ENCODE results near the gene TMEM132D. TPM values are rescaled to one million over a fixed set of nuclear protein-coding genes. Genes with fewer than 3 reads are reported as not detected.

The TMEM132D gene
- total and polyA plus RNA-seq, 2 of the 8 experiments (the other 6 are each of a cell fraction or from before 2014, with no cell fraction given): 3.5 to 10.1 TPM

DNA sequence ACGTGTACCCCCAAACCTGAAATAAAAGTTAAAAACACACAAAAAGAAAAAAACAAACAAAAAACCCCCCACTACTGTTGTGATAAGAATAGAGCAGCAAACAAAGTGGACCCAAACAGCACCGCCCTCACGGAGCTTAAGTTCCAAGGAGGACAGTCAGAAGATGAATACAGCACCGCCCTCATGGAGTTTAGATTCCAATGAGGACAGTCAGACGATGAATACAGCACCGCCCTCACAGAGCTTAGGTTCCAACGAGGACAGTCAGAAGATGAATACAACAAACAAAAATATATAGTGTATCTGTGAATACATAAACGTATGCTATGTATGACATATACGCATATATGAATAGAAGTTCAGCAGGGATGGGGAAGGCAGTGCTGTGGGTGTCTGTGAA lies 696.7 kb downstream of the TMEM132D start:
- Histone ChIP-seq H3K27me3 (replicated peaks in 1 of 4; ENCODE audit: control insufficient read depth in 3 of 4, extremely low read depth in 1 of 4, insufficient read depth in 3 of 4, low read length in 3 of 4) (no peaks in the 10 kb centered on the region), H3K9ac (replicated peaks in 1 of 4; ENCODE audit: extremely low read depth in 1 of 4, low read depth in 3 of 4, low read length in 3 of 4) (no peak overlapping the region), H2BK12ac (ENCODE audit: low read depth, low read length) (no peak overlapping the region), H3K79me2 (ENCODE audit: control insufficient read depth in 1 of 2, insufficient read depth in 2 of 2, low read length in 2 of 2) (no peaks in the 10 kb centered on the region), H2BK20ac (ENCODE audit: low read length) (no peak overlapping the region), H3K23me2 (ENCODE audit: low read depth, low read length) (no peaks in the 10 kb centered on the region; the same call in 1 of the 2 replicates), H3K4ac (replicated peaks; ENCODE audit: insufficient read length, low read depth, low read length) (no peak overlapping the region), H3K27ac (ENCODE audit: low read depth, low read length) (no peak overlapping the region), H2BK5ac (ENCODE audit: low read depth, low read length) (no peak overlapping the region), H3K4me1 (replicated peaks in 1 of 4; ENCODE audit: control insufficient read depth in 3 of 4, insufficient read depth in 4 of 4, low read length in 3 of 4) (no peaks in the 10 kb centered on the region), H2BK15ac (ENCODE audit: low read length) (no peak overlapping the region), H3K4me2 (ENCODE audit: insufficient read depth in 1 of 2, low read depth in 2 of 2, low read length in 2 of 2) (no peak overlapping the region), H4K91ac (replicated peaks; ENCODE audit: insufficient read length, low read length) (no peak overlapping the region), H3K56ac (replicated peaks; ENCODE audit: insufficient read length, low read depth, low read length) (no peak overlapping the region), H4K20me1 (replicated peaks in 1 of 2; ENCODE audit: control insufficient read depth in 1 of 2, insufficient read depth in 2 of 2, low read length in 2 of 2) (no peaks in the 10 kb centered on the region), H3K18ac (ENCODE audit: extremely low read depth, low read length) (no peak overlapping the region), H3K36me3 (ENCODE audit: control insufficient read depth in 2 of 4, insufficient read depth in 4 of 4, low read length in 3 of 4) (no peaks in the 10 kb centered on the region), H4K8ac (ENCODE audit: extremely low read depth, insufficient read depth, low read length) (no peak overlapping the region), H3K9me3 (ENCODE audit: insufficient read depth in 2 of 2, low read depth in 1 of 2, low read length in 1 of 2) (no peaks in the 10 kb centered on the region), H2AK5ac (ENCODE audit: low read depth, low read length) (no peak overlapping the region), H3K23ac (ENCODE audit: insufficient read length) (no peak overlapping the region), H2BK120ac (replicated peaks; ENCODE audit: low read depth, low read length) (no peak overlapping the region), H2AFZ (ENCODE audit: low read length) (no peak overlapping the region), H3K79me1 (ENCODE audit: low read depth, low read length) (no peaks in the 10 kb centered on the region), H3K14ac (ENCODE audit: insufficient read length) (no peak overlapping the region), H3K4me3 (ENCODE audit: extremely low read depth in 1 of 4, insufficient read depth in 2 of 4, low read depth in 3 of 4, low read length in 4 of 4) (no peak overlapping the region), H4K5ac (ENCODE audit: insufficient read length, low read depth, low read length) (no peak overlapping the region)
- no peak for DNase-seq (ENCODE audit: low read depth in 1 of 2, low spot score in 2 of 2)
- 88% methylated on average over 9 of the region's 9 CpGs; no CpG with 5 or more reads in 1 of the 2 experiments for WGBS, 2 experiments (ENCODE audit: extremely low coverage in 1 of 2, insufficient coverage in 1 of 2, insufficient read length in 1 of 2, insufficient replicate concordance in 2 of 2, low coverage in 1 of 2, low lambda C conversion rate in 2 of 2, missing lambda C conversion rate in 1 of 2)
- ChIA-PET POLR2A (ENCODE audit: partially characterized antibody) (no interaction called here), CTCF (ENCODE audit: partially characterized antibody) (interaction anchor here (1.3 kb wide), 1 partner anchor 12 kb away, joined by 6 read pairs; no protein-coding TSS in a partner anchor)
- no peak for FAIRE-seq
- TF ChIP-seq CTBP2 (IDR thresholded peaks at IDR 0.05; ENCODE audit: borderline replicate concordance, insufficient read depth, insufficient read length, low read length) (no peak), GTF2F1 (IDR thresholded peaks at IDR 0.05; ENCODE audit: borderline replicate concordance, low read depth, low read length) (no peak), CBX5 (IDR thresholded peaks at IDR 0.05; ENCODE audit: low read depth, low read length) (no peak), KDM1A (IDR thresholded peaks at IDR 0.05; ENCODE audit: borderline replicate concordance, low read length) (no peak), SIN3A (conservative IDR thresholded peaks at IDR 0.05 in 1 of 2, IDR thresholded peaks at IDR 0.05 in 1 of 2; ENCODE audit: low read depth in 1 of 2, low read length in 2 of 2) (no peak), RNF2 (IDR thresholded peaks at IDR 0.05; ENCODE audit: borderline replicate concordance, low read depth, low read length, missing control alignments, poor library complexity, severe bottlenecking) (no peak), TAF7 (optimal IDR thresholded peaks at IDR 0.05; ENCODE audit: borderline replicate concordance, low read depth, low read length) (no peak), BCL11A (IDR thresholded peaks at IDR 0.05; ENCODE audit: low read depth in 2 of 2, low read length in 2 of 2) (no peak)

All from H1 (cell line).